HG02610 (cell line): ENCODE data around the gene ENO4.

Experiments
- ATAC-seq: cut with Tn5 transposase; IDR thresholded peaks from one replicate; pipeline ENCODE4 v1.9.1; 2021; ENCODE audit warnings: mild to moderate bottlenecking, moderate library complexity; ENCODE audit not compliant: unreplicated experiment

ENO4 gene, protein sequence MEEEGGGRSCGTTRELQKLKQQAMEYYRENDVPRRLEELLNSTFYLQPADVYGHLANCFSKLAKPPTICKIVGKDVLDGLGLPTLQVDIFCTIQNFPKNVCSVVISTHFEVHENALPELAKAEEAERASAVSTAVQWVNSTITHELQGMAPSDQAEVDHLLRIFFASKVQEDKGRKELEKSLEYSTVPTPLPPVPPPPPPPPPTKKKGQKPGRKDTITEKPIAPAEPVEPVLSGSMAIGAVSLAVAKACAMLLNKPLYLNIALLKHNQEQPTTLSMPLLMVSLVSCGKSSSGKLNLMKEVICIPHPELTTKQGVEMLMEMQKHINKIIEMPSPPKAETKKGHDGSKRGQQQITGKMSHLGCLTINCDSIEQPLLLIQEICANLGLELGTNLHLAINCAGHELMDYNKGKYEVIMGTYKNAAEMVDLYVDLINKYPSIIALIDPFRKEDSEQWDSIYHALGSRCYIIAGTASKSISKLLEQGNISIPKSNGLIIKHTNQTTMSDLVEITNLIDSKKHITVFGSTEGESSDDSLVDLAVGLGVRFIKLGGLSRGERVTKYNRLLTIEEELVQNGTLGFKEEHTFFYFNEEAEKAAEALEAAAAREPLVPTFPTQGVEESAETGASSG

DNA sequence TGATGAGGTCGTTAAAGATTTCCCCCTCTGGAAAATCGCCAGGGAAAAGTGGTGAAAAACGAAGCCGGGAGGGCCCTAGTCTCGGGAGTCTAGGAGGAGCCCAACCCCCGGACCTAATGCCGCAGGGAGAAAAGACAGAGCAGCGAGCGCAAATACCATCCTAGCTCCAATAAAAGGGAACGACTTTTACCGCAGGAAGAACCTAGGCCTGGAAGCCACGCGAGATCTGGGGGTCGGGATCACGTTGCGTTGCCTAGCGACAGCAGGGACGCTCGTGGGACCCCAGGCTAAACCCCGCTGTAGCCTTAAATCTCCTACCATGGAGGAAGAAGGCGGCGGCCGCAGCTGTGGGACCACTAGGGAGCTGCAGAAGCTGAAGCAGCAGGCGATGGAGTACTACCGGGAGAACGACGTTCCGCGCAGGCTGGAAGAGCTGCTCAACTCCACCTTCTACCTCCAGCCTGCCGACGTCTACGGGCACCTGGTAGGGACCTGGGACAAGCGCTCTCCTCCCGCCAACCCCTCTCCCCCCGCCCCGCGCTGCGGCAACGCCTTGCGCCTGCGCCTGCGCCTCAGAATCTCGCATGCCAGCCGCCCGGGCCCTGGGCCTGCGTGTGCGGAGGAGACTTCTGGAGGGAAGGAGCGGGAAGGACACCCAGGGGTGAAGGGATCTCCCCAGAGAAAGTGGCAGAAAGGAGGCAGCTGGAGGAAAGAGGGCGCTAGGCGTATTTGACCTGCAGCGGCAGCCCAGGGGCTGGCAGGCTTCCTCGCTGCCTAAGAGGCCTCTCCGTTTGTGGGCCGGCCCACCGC, at the start of gene ENO4:
TSS of gene ENO4 (plus strand) at position 252 of the 810 bp plus-strand sequence. CDS start at position 320, 68 bp downstream.
- ATAC-seq: no peak

DNA sequence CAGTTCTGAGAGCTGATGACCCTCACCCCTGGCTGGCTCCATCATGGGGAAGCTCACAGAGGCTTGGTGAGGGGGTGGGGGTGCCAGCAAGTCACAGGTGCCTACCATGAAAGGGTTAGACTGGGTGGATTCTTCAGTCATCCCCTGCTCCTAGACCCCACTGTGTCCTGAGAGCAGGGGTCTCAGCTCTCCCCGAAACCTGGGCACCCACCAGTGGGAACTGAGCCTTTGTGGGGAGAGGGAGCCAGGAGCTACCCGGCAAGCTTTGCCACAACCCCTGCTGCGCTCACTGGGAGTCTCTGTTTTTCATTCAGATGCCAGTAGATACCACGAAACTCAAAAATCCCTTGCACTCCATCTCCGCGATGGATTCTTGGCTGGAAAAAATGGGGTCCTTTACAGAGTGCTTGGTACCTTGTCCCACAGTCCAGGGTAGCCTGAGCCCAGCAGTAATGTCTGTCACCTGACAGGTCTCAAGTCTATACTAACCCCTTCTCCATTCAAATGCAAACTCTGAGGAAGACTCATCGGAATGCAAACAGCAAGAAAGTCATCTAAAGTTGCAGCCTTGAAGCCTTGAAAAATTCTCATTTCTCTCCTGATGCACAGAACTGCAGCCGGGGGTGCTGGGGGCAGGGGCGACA, 48.9 kb upstream of the ENO4 start:
- ATAC-seq: no peak

DNA sequence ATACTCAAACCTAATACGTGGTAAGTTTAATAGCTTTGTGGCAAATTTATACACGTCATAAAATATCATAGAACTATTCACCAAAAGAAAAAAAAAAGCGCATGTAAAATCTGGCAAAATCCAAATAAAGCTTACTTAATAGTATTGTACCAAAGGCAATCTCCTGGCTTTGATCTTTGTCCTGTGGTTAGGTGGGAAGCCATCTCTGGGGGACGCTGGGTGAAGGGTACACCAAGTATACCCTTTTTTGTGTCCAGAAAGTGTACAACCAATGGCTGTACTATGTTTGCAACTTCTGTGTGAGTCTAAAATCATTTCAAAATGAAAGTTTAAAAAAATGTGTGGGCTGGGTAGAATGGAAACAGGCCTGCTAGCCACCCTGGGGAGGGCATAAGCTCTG, 47.6 kb upstream of the ENO4 start:
- ATAC-seq: no peak

DNA sequence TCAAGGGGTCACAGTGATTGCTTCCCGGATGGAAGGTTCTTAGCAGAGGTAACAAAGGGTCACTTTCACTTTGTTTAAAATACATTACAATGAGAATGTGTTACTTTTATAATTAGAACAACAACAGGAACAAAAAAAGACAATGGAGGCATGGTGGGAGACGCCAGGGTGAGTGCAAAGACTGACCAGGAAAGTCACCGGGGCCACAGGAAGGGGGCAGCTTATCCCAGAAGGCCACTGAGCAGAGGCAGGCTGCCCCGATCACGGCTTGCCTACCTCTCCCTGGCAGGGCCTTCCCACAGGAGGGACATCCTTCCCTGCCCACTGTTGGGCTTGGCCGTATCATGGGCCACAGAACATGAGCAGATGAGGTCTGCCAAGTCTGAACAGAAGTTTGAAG, 46.8 kb upstream of the ENO4 start:
- no peak for ATAC-seq

DNA sequence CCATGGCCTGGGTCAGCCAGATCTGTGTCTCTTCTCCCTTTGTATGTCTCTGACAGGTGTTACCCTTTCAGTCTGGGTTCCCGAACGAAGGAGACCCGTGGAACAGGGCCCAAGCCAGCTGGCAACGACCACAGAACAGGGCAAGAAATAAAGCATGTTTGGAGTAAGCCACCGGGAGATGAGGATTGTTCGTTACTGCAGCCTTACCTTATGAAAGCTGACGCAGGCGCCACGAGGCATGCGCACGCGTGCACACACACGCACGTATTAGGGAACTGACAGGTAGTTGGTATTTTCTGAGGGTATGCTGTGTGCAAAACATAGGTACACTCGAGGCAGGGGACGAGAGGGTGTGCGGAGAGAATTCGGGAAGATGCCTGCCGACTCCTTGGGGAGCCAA, 46.4 kb upstream of the ENO4 start:
- ATAC-seq: no peak

DNA sequence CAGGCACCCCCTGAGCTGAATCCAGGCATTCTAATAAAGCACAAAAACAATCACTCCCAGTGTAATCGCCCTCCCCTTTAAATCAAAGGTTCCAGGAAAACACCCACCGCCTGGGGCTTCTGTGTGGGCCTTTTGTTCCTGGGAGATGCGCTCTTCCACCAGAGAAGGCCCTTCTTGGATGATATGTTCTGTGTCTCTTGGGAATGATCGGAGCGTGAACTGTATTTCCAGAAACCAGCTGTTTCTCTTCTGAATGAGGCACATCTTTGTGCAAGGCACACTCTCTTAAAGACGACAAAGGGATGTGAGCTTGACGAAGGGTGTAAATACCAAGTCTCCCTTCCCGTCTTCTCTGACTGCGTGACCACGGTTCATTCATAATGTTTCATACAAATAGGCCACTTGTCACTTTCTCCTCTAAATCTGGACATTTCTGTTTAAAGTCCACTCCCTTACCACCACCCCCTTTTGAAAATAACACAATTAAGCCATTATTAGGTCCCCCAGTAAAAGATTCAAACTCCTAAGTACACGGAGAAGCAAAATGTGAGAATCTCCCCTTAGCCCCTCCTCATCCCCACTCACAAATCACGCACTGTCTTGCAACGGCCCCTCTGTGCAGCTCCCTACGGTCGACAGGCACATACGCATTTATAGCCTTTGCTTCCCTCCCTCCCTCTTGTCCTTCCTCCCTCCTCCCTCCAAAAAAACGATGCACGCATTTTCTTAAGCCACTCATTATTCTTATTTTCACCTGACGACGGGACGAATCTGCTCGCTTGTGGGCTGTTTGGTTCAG, 45.6 kb upstream of the ENO4 start:
- no peak for ATAC-seq

DNA sequence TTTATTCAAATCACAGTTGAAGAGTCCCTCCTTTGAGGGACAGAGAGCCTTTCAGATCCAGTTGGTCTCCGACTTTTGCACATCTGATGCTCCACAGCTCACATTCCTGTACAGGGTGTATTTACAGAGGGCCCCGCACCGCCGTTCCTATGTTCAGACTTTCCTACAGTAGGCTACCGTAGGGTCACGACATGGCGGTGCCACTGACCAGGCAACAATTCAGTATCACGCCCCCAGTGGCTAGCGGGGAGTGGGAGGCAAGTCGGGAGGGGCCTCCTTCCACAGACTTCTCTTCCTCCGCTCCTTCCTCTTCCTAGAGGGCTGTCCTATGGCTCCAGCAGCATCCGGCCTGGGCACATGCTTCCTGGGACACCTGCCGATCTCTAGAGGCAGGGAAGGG, 40.6 kb upstream of the ENO4 start:
- no peak for ATAC-seq

DNA sequence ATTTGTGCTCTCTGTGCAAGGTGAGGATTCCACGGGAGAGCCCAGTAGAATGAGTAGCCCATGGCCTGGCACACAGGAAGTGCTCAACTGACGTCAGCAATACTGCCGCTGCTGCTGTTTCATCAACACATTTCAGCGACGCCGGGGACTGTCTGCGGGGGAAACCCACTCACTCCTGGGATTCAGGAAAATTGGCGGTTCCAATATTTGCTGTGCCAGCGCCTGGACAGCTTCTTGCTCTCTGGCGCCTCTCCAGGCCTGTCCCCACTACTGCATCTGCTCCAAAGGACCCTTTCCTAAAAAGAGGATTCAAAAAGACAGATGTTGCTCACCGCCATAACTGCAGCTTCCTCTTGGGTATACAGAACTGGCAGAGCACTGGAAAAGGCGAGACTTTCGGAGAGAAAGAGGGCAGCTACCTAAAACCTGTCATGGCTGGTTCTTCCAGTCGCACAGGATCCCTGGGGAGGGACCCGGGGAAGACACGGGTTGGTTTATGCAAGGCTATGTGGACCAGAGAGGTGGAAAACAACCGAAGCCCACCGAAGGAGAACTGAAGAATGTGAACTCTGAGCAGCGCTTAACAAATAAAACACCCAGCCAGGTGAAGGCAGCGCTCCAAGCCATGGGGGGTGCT, 39.7 kb upstream of the ENO4 start:
- ATAC-seq: no peak

DNA sequence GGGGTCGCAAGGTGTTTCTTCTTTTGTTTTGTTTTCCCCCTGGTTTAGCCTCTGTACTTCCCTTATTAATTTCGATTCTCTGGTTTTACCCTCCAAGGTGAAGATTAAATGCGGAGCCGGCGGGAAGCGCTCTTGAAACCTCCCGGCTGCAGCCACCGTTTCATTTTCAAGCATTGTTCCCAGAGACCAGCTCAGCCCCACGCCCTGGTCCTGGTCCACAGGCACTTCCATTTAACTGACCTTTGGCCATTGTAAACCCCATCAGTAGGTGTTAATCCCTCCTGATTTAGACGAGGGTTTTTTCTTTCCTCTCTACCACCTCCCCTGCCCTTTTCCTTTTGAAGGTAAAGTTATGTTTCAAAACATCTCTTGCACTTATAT, 39.2 kb upstream of the ENO4 start:
- ATAC-seq: no peak

DNA sequence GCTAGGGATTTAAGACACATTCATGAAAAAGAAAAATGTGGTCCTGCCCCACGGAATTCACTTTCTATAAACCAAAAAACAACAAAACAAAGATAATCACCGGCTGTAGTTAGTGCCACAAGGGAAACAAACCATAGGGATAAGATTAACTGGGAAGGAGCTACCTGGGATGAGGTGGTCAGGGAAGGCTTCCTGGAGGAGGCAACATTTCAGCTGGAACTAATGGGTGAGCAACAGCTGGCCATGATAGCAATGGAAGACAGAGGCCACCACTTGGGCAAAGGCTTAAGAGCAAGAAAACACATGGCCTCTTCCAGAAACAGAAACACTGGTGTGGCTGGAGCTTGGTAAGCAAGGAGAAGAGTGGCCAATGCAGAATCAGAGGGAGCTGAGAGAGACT, 38.4 kb upstream of the ENO4 start:
- no peak for ATAC-seq

DNA sequence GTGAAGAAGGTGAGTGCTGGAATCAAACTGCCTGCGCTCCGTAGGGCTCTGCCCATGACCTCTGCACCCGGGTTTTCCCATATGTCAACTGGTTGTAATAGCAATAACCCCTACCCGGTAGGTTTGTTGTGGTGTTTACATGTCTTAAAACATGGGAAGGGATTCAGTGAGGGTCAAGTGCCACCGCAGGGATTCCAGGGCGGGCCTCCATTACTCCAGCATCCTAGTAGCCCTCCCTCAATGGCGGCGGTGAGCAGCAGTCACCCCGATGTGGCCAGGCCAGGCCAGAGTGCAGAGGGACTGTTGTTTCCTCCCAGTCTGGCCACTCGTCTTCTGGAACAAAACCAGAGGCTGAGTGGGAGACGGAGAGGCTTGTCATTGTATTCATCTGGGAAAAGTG, 37.6 kb upstream of the ENO4 start:
- ATAC-seq: no peak

DNA sequence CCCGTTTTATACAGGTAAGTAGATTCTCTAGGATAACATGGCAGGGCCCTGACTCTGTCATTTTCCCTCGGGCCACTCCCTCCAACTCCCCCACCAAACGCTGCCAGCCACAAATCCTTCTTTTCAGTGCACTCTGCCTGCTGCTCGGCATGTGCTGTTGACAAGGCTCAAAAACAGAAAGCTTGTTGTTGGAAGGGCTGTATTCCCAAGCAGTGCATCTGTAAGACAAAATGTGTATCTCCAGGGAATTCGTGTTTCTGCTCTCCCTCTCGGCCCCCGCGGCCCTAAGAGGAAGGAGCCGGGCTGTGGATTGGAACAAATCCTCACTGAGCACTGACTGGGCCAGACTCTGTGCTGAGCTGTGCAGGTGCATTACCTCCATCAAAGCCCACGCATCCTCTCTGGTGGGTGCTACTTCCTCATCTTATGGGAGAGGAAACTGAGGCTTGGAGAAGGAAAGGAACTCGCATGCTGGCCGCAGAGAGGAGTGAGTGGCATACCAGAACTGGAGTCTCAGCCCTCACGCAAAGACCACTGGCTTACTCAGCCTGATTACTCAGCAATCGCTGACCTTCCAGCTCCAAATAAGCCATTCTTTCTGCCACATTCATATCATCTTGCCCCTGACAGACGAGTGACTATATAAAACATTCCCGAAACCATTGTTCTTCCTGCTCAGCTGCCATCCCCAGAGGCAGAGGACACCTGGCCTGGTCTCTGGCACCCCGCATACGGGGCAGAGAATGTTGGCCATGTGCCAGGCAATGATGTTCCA, 33.5 kb upstream of the ENO4 start:
- ATAC-seq: no peak

DNA sequence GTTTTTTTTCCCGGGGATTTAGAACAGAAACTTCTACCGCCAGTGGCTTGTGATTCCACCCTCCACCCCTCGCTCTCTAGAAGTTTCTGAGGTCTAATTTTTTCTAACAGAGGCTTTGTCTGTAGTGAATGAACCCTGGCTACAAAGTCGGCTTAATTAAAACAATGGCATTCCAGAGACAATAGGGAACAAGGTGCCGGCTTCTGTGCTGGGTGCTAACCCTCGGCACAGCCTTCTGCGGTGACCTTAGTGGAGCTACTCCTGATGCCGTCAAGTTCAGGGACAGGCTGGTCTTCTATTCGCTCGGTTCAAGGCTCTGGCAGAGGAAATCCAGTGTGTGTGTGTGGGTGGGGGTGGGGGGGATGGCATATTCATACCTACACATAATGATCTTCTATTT, 32.1 kb upstream of the ENO4 start:
- ATAC-seq: no peak

DNA sequence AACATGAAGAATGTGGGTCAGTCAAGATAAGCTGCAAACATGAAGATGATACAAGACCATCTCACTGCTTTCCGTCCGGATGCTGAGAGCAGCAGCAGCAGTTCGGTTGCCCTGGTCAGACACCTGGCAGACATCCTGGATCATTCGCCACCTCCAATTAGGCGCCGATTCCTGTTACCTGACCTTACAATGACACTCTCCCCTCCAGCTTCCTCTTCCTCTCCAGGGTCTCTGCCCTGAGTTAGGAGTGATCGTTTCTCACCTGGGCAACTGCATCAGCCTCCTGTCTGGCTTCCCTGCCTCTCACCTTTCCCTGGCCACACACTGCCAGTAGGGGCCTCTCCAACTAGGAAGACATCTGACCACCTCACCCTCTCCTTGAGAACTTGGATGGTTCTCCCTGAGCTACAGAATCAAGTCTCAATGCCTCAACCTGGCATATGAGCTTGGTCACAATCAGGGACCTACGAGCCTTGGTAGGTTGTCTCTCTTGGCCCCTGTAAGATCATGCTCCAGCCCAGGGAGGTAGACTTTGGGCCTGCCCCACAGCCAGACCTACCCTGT, 31.4 kb upstream of the ENO4 start:
- ATAC-seq: no peak

DNA sequence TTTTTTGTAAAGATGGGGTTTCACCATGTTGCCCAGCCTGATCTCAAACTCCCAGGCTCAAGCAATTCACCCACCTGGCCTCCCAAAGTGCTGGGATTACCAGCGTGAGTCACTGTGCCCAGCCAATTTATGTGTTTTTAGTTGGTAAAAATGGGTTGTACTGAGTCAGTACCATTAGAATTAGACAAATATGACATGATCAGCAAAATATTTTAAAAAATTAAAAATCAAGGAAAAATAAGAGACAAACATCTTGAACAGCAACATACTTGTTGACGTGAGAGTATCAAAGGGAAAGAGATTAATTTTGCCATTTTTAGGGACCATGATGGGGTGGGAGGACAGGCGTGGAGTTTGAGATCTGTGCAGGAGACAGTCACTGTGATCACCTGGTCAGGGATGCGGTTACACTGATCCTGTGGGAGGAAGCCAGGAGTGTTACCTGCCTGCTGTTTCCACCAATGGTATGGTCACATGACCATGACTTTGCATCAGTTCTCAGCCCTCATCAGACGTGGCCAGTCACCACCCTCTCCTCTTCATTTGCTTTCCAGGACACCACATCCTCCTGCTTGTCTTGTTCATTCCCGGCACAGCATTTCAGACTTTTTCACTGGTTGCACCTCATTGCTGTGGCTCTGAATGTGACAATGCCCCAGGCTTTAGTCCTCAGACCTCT, 29.2 kb upstream of the ENO4 start:
- ATAC-seq: no peak

DNA sequence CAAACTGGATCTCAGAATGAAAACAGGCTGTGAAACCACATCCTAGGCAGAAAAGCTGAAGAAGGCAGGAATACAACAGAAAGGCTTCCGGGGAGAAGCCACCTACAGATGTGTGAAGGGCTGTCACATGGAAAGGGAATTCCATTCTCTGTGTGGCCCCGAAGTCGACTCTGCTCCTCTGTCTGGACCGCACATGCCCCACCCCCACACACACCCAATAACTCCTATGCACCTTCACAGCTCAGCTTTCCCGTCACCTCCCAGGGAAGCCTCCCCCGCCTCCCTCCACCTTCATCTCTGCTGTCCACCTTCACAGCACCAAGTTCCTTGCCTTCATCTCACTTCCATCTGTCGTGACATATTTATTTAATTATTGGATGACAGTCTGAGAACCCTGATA, 23.4 kb upstream of the ENO4 start:
- ATAC-seq: no peak

DNA sequence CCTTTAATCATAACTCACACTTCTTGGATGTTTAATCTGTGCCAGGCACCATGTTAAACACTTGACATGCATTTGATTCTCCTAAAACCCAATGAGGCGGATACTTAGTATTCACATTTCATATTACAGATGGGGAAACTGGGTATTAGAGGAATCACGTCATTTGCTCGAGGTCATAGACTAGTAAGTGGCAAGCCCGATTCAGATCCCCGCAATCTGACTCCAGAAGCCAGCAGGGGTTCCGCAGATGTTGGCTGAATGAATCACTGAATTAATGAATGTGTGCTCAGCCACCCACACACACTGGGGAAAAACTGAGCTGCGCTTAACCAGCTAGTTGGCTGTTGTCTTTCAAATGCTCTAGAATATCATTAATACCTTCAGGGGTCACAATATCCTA, 22.5 kb upstream of the ENO4 start:
- no peak for ATAC-seq

DNA sequence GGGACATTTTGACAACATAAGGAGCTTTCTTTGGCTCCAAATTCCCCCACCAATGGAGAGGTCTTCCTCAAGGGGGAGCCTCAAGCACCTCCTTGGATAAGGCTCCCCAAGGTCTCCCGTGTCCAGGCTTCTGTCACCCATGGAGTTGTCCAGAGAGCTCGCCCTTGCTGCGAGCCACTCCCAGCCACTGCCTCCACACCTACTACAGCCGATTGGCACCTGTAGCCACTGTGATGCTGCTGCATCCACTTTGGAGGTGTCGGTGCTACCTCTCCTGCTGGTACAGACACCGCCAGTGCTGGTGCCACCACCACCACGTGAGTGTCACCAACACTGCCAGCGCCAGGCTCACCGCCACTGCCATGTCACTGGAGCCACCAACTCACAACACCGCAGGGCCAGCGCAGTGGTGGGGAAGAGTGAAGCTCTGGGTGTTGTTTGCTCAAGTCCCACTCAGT, 22.1 kb upstream of the ENO4 start:
- no peak for ATAC-seq
